Midbrain (tissue), 1 donor: ENCODE data around the gene MALAT1.
"Not testable (repeated sequence)": the region's sequence is repeated elsewhere in the genome, so short reads cannot be mapped to it uniquely, and the experiment has no call there.

Experiments
- DNase-seq: peaks from one replicate; lab custom pipeline; 2025; lab: John Stamatoyannopoulos, UW

MALAT1 gene

GRCh38 chr11:65498977-65499712 is at the start of gene MALAT1:
TSS of gene MALAT1 (plus strand) at chr11:65499045.
- DNase-seq = peak; percentile 95

- DNase-seq = not testable (repeated sequence)
Measured at GRCh38 chr11:65451301-65451700, 47.5 kb upstream of the MALAT1 start.

- DNase-seq = not testable (repeated sequence)
Measured at GRCh38 chr11:65452259-65452658, 46.6 kb upstream of the MALAT1 start.

DNA sequence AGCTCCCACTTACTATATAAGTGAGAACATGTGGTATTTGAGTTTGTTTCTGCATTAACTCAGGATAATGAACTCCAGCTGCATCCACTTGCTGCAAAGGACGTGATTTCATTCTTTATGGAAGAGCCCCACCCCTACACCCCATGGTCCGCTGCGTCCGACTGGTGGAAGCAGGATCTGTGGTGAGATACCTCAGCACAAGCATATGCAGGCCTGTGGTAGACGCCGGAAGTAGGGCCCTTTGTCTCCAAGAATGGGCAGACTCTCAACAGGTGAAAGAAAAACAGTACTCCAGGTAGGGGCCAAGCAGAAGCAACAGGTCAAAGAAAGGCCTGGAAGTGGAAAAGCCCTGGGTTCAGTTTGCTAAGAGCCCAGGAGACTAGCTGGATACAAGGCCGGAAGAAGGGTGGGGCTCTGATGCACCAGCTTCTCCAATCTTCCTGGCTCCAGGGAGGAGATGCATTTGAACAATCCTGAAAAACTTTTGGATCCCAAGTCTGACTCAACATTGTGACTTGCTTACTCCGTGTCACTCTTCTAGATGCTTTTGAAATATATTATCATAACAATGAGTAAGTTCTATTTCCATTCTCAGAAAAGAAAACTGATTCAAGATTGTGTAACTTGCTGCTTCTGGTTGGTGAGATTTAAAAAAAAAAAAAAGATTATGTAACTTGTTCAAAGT is 45.9 kb upstream of the MALAT1 start:
- DNase-seq = no peak

- no peak for DNase-seq
Measured at GRCh38 chr11:65454311-65454695, 44.5 kb upstream of the MALAT1 start.

DNA sequence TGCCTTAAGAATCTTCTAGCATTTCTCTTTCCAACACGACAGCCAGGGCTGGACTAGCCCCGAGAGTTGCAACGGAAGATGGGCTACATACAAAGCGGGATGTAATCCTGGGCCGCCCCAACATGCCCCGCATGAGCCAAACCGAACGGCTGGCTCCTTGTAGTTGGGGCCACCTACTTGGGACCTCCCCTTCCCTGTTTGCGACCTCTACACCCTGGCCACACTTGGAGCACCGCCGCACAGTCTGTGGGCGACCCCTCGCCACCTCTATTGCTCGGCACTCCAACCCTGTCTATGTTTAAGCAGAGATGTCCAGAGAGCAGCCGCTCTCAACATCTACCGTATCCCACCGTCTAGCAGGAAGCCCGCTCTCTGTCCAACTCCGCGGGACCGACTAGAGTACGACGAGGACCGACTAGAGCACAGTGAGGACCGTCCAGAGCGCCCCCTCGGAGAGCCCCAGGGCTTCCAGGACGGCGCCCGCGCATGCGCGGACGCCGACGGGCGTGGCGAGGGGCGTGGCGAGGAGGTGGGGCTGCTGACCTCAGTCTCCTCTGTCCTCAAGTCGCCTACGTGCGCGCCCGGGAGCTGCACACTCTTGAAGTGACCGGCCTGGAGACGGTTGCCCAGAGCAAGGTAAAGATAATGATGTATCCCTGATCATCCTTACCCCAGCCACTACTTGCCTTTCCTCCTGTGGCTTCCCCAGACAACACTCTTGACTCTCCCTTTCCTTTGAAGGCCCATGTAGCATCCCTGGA is 44.0 kb upstream of the MALAT1 start:
- peak; percentile 93 for DNase-seq

DNA sequence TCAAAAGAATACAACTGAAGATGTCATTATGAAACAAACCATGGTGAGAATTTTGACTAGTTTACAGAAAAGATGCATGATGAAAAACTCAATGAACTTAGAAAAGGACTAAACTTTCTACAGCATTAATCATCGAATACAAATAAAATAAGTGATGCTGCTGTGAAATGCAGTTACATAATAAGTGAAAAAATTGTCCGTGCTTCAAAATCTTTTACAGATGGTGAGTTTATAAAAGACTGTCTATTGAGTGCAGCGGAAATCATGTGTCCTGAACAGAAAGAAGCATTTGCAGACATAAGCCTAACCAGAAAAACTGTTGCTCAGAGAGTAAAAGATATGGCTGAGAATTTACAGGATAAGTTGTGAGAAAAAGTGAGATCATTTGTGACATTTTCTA is 42.4 kb upstream of the MALAT1 start:
- DNase-seq = no peak

GRCh38 chr11:65459552-65459951 is 39.3 kb upstream of the MALAT1 start:
- DNase-seq = no peak

GRCh38 chr11:65465471-65465870 is 33.4 kb upstream of the MALAT1 start:
- not testable (repeated sequence) for DNase-seq

GRCh38 chr11:65467306-65467705 is 31.5 kb upstream of the MALAT1 start:
- DNase-seq = not testable (repeated sequence)

DNA sequence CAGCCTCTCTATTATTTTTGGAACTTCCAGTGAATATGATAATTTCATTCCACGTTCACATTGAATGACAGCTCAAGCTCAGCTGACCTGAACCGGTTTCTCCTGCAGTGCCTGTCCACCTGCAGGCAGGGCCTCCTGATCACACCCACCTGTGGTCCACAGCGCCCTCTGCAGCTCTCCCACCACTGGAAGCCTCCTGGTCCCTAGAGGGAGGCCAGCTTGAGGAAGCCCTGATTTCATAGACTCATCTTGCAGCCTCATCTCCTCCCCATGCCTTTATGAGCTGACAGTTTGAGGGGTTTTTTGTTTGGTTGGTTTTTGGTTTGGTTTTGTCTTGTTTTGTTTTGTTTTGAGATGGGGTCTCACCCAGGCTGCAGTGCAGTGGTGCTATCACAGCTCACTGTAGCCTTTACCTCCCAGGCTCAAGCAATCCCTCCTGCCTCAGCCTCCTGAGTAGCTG is 29.9 kb upstream of the MALAT1 start:
- DNase-seq = no peak

- no peak for DNase-seq
Measured at GRCh38 chr11:65470433-65471049, 28.3 kb upstream of the MALAT1 start.

- DNase-seq = no peak
Measured at GRCh38 chr11:65471447-65471891, 27.4 kb upstream of the MALAT1 start.

DNA sequence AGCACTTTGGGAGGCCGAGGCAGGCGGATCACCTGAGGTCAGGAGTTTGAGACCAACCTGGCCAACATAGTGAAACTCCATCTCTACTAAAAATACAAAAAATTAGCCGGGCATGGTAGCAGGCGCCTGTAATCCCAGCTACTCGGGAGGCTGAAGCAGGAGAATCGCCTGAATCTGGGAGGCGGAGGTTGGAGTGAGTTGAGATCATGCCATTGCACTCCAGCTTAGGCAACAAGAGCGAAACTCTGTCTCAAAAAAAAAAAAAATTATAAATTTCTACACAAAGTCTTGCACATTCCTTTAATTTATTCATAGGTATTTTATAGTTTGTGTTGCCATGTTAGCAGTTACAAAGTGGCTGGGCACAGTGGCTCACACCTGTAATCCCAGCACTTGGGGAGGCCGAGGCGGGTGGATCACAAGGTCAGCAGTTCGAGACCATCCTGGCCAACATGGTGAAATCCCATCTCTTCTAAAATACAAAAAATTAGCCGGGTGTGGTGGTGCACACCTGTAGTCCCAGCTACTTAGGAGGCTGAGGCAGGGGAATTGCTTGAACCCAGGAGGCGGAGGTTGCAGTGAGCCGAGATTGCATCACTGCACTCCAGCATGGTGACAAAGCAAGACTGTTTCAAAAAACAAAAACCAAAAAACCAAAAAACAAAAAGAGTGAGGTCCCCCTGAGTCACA is 26.1 kb upstream of the MALAT1 start:
- DNase-seq = not testable (repeated sequence)

DNA sequence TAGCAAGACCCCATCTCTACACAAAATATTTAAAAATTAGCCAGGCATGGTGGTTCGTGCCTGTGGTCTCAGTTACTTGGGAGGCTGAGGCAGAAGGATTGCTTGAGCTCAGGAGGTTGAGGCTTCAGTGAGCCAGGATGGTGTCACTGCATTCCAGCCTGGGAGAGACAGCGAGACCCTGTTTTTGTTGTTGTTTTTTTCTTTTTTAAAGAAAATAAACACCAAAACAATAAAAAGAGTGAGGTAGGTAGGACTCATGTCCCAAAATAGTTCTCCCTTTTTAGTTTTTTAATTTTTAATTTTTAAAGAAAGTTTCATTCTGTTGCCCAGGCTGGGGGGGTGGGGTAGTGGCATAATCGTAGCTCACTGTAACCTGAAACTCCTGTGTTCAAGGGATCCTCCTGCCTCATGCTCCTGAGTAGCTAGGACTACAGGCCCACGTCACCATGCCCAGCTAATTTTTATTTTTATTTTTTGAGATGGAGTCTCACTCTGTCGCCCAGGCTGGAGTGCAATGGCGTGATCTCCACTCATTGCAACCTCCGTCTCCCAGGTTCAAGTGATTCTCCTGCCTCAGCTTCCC is 25.5 kb upstream of the MALAT1 start:
- DNase-seq = no peak

DNA sequence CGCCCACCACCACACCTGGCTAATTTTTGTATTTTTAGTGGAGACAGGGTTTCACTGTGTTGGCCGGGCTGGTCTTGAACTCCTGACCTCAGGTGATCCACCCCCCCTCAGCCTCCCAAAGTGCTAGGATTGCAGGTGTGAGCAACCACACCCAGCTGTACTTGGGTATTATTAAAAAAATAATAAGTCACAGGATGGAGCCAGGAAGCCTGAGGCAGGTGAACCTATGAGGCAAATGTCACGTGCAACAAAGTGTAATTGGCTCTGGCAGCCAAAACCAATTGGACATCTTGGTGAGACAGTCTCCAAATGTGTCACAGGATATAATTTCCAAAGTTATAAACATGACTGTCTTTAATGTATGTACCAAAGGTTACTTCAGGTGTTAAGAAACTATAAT is 24.0 kb upstream of the MALAT1 start:
- no peak for DNase-seq

DNA sequence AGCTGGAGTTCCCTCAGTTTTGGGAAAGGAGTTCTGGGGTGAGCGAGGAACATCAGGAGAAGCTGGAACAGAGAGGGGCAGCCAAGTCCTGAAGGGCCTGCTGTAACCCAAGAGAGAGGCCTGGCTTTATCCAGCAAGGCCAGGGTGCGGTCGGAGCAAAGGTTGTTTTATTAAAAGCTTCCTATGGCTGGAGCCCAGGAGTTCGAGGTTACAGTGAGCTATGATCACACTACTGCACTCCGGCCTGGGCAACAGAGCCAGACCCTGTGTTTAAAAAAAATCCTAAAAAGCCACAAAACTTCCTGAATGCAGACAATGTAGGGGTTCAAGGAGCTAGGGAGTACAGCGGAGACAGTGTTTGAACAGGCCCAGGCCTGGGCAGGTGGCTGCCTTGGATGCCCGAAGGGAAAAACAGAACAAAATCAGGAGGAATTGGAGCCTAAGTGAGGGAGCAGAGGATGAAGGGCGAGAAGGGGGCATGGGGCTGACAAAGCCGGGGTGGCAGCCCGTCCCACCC is 22.2 kb upstream of the MALAT1 start:
- no peak for DNase-seq

- peak; percentile 97 for DNase-seq
Measured at GRCh38 chr11:65477149-65477965, 21.5 kb upstream of the MALAT1 start.

- DNase-seq = no peak
Measured at GRCh38 chr11:65478388-65479183, 20.3 kb upstream of the MALAT1 start.
